Trophoblast cell (in vitro differentiated cells and primary cell): ENCODE results near the gene GFI1.

Experiments used
- DNase-seq, 2 donors: peaks; one replicate each; pipeline ENCODE4 v3.0.0-alpha.2; 2016
- H2AFZ ChIP-seq: 2 replicates; pipeline ENCODE4 v1.6.1; 2013; ENCODE audit warnings: low read length, moderate library complexity, mild to moderate bottlenecking; ENCODE audit not compliant: insufficient read depth, poor library complexity
- H2AK5ac ChIP-seq: 2 replicates; pipeline ENCODE4 v1.6.1; 2013; ENCODE audit warnings: mild to moderate bottlenecking, low read length
- H2BK120ac ChIP-seq: 2 replicates; pipeline ENCODE4 v1.6.1; 2013; ENCODE audit warnings: low read length, mild to moderate bottlenecking, moderate library complexity; ENCODE audit not compliant: insufficient read depth, poor library complexity
- H2BK12ac ChIP-seq: 2 replicates; pipeline ENCODE4 v1.6.1; 2013; ENCODE audit warnings: mild to moderate bottlenecking, low read length, moderate library complexity
- H2BK5ac ChIP-seq: 2 replicates; pipeline ENCODE4 v1.6.1; 2013; ENCODE audit warnings: low read length, low read depth, moderate library complexity, mild to moderate bottlenecking; ENCODE audit not compliant: poor library complexity
- H3K14ac ChIP-seq: 2 replicates; pipeline ENCODE4 v1.6.1; 2013; ENCODE audit warnings: mild to moderate bottlenecking, low read length
- H3K18ac ChIP-seq: 2 replicates; pipeline ENCODE4 v1.6.1; 2013; ENCODE audit warnings: mild to moderate bottlenecking, low read length
- H3K23ac ChIP-seq: 2 replicates; pipeline ENCODE4 v1.6.1; 2013; ENCODE audit warnings: low read length
- H3K27ac ChIP-seq: 2 replicates; pipeline ENCODE4 v1.5.1; 2013; ENCODE audit warnings: low read depth, mild to moderate bottlenecking, inconsistent platforms, low read length, moderate library complexity
- H3K27me3 ChIP-seq: 2 replicates; pipeline ENCODE4 v1.6.1; 2013; ENCODE audit warnings: inconsistent platforms, mild to moderate bottlenecking, low read length, moderate library complexity; ENCODE audit not compliant: insufficient read depth
- H3K36me3 ChIP-seq, 2 experiments: 1 replicate in 1 of 2; 2 replicates in 1 of 2; pipeline ENCODE4 v1.6.1; 2013; ENCODE audit warnings: low read length in 2 of 2, mild to moderate bottlenecking in 2 of 2, moderate library complexity in 1 of 2; ENCODE audit not compliant: insufficient read depth in 2 of 2, control insufficient read depth in 1 of 2
- H3K4ac ChIP-seq: 2 replicates; pipeline ENCODE4 v1.6.1; 2013; ENCODE audit warnings: low read depth, mild to moderate bottlenecking, low read length, moderate library complexity
- H3K4me1 ChIP-seq, 2 experiments: 1 replicate in 1 of 2; 2 replicates in 1 of 2; pipeline ENCODE4 v1.6.1; 2013; ENCODE audit warnings: low read length in 2 of 2, mild to moderate bottlenecking in 2 of 2, moderate library complexity in 1 of 2; ENCODE audit not compliant: insufficient read depth in 2 of 2, control insufficient read depth in 1 of 2
- H3K4me2 ChIP-seq: 2 replicates; pipeline ENCODE4 v1.6.1; 2013; ENCODE audit warnings: inconsistent platforms, mild to moderate bottlenecking, low read length, moderate library complexity
- H3K4me3 ChIP-seq: 2 replicates; pipeline ENCODE4 v1.5.1; 2013; ENCODE audit warnings: mild to moderate bottlenecking, low read depth, low read length, inconsistent platforms
- H3K79me1 ChIP-seq: one replicate; pipeline ENCODE4 v1.6.1; 2013; ENCODE audit warnings: low read length
- H3K79me2 ChIP-seq: 2 replicates; pipeline ENCODE4 v1.6.1; 2013; ENCODE audit warnings: low read length, mild to moderate bottlenecking; ENCODE audit not compliant: control insufficient read depth, insufficient read depth, poor library complexity
- H3K9ac ChIP-seq: 2 replicates; pipeline ENCODE4 v1.6.1; 2013; ENCODE audit warnings: mild to moderate bottlenecking, low read length
- H3K9me3 ChIP-seq: 2 replicates; pipeline ENCODE4 v1.6.1; 2013; ENCODE audit warnings: low read depth, mild to moderate bottlenecking, control low read depth, inconsistent platforms, low read length; ENCODE audit not compliant: insufficient read depth
- H4K12ac ChIP-seq: 2 replicates; pipeline ENCODE4 v1.6.1; 2013; ENCODE audit warnings: low read depth, mild to moderate bottlenecking, low read length, moderate library complexity
- H4K8ac ChIP-seq: 2 replicates; pipeline ENCODE4 v1.6.1; 2013; ENCODE audit warnings: low read depth, mild to moderate bottlenecking, low read length, moderate library complexity
- H4K91ac ChIP-seq: one replicate; pipeline ENCODE4 v1.6.1; 2013; ENCODE audit warnings: low read depth, mild to moderate bottlenecking, low read length, moderate library complexity
- WGBS: extraction: QIAGEN DNeasy Blood & Tissue Kit; methylation state at CpG from one replicate; pipeline ENCODE4 v1.1.7; 2013; ENCODE audit warnings: missing lambda C conversion rate; ENCODE audit not compliant: insufficient read length, insufficient coverage; ENCODE audit errors: extremely low coverage; 5-methylcytosine and 5-hydroxymethylcytosine counted together

Gene GFI1

GRCh38 chr1:92483610-92484471 lies 2.9 kb downstream of the GFI1 start:
- H2AFZ ChIP-seq = peak overlapping the region; percentile 18
- no peak overlapping the region for H3K9ac ChIP-seq
- H3K4me3 ChIP-seq = peak overlapping the region; percentile 56
- no peak overlapping the region for H4K12ac ChIP-seq
- H3K27ac ChIP-seq = no peak overlapping the region
- DNase-seq = peak in 1 of 2 donors; percentile 12
- H3K4me1 ChIP-seq = peaks cover 42 to 56% of the 10 kb centered on the region in 2 experiments
- no peaks in the 10 kb centered on the region for H3K36me3 ChIP-seq
- H3K79me2 ChIP-seq = no peaks in the 10 kb centered on the region
- H3K27me3 ChIP-seq = peaks cover 82% of the 10 kb centered on the region
- peak overlapping the region; percentile 88 for H3K4me2 ChIP-seq
- H3K79me1 ChIP-seq = no peaks in the 10 kb centered on the region
- H2BK5ac ChIP-seq = no peak overlapping the region
- no peak overlapping the region for H3K23ac ChIP-seq
- H4K8ac ChIP-seq = no peak overlapping the region
- H4K91ac ChIP-seq = no peak overlapping the region
- no peak overlapping the region for H3K4ac ChIP-seq
- peaks cover 7% of the 10 kb centered on the region for H3K9me3 ChIP-seq
- no peak overlapping the region for H3K18ac ChIP-seq
- no peak overlapping the region for H2BK120ac ChIP-seq
- no CpG with 5 or more reads among the region's 56 CpGs for WGBS
- no peak overlapping the region for H3K14ac ChIP-seq
- no peak overlapping the region for H2BK12ac ChIP-seq
- no peak overlapping the region for H2AK5ac ChIP-seq

- Histone ChIP-seq H3K18ac (no peak overlapping the region), H3K4ac (no peak overlapping the region), H3K27me3 (peaks cover 87% of the 10 kb centered on the region), H3K23ac (no peak overlapping the region), H3K9ac (no peak overlapping the region), H3K14ac (no peak overlapping the region), H3K4me2 (peak overlapping the region; percentile 88), H4K91ac (no peak overlapping the region), H2BK5ac (no peak overlapping the region), H3K79me2 (no peaks in the 10 kb centered on the region), H3K27ac (no peak overlapping the region), H2BK12ac (no peak overlapping the region), H3K4me3 (peak overlapping the region; percentile 56), H4K12ac (no peak overlapping the region), H2AFZ (peak overlapping the region; percentile 18), H3K9me3 (peaks cover 7% of the 10 kb centered on the region), H2AK5ac (no peak overlapping the region), H3K4me1 (peaks cover 42 to 56% of the 10 kb centered on the region in 2 experiments), H3K36me3 (no peaks in the 10 kb centered on the region), H2BK120ac (no peak overlapping the region), H3K79me1 (no peaks in the 10 kb centered on the region), H4K8ac (no peak overlapping the region)
- WGBS = no CpG with 5 or more reads among the region's 62 CpGs
- DNase-seq = no peak
These were observed 3.8 kb downstream of the GFI1 start for GRCh38 chr1:92482665-92483609.

- Histone ChIP-seq H3K79me1 (no peaks in the 10 kb centered on the region), H2BK5ac (no peak overlapping the region), H3K9ac (no peak overlapping the region), H2BK12ac (no peak overlapping the region), H4K91ac (no peak overlapping the region), H3K79me2 (no peaks in the 10 kb centered on the region), H3K4me1 (peaks cover 42 to 56% of the 10 kb centered on the region in 2 experiments), H3K18ac (no peak overlapping the region), H4K12ac (no peak overlapping the region), H3K9me3 (peaks cover 7% of the 10 kb centered on the region), H3K27ac (no peak overlapping the region), H4K8ac (no peak overlapping the region), H2BK120ac (no peak overlapping the region), H3K23ac (no peak overlapping the region), H3K4ac (no peak overlapping the region), H3K4me3 (no peak overlapping the region), H3K4me2 (peak overlapping the region; percentile 61), H2AFZ (no peak overlapping the region), H3K14ac (no peak overlapping the region), H3K36me3 (no peaks in the 10 kb centered on the region), H3K27me3 (peaks cover 85% of the 10 kb centered on the region), H2AK5ac (no peak overlapping the region)
- DNase-seq = peak in 1 of 2 donors; percentile 16
- no CpG with 5 or more reads among the region's 39 CpGs for WGBS
These were observed 4.6 kb downstream of the GFI1 start for GRCh38 chr1:92481971-92482664.

- Histone ChIP-seq H3K4me3 (no peak overlapping the region), H4K8ac (no peak overlapping the region), H3K9ac (no peak overlapping the region), H3K18ac (no peak overlapping the region), H3K4me1 (peaks cover 38 to 53% of the 10 kb centered on the region in 2 experiments), H2AFZ (no peak overlapping the region), H3K4ac (no peak overlapping the region), H2BK12ac (no peak overlapping the region), H3K4me2 (peak overlapping the region; percentile 61), H3K27me3 (peaks cover 80% of the 10 kb centered on the region), H4K91ac (no peak overlapping the region), H3K23ac (no peak overlapping the region), H3K27ac (no peak overlapping the region), H2BK120ac (no peak overlapping the region), H3K14ac (no peak overlapping the region), H3K36me3 (no peaks in the 10 kb centered on the region), H2AK5ac (no peak overlapping the region), H3K79me2 (no peaks in the 10 kb centered on the region), H2BK5ac (no peak overlapping the region), H4K12ac (no peak overlapping the region), H3K9me3 (peaks cover 7% of the 10 kb centered on the region), H3K79me1 (no peaks in the 10 kb centered on the region)
- WGBS = no CpG with 5 or more reads among the region's 12 CpGs
- no peak for DNase-seq
These were observed 5.2 kb downstream of the GFI1 start for GRCh38 chr1:92481599-92481925.
